ENCODE data around the gene PNCK.

DNA sequence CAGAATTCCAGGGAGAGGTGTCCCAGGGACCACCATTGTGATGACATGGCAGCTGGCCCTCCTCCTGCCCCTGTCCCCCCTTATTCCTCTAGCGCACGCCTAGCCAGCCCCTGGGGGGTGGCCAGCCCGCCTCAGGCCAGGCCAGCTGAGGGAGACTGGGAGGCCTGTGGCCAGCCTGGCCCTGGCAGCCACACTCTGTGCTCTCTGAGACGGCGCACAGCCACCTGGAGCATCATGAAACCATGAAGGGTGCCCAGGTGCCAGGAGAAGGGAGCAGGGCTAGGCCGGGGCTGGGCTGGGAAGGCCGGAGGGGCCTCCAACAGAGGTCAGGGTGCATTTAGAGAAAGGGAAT lies 41.0 kb downstream of the PNCK start:
- TF ChIP-seq, protein P1, sequence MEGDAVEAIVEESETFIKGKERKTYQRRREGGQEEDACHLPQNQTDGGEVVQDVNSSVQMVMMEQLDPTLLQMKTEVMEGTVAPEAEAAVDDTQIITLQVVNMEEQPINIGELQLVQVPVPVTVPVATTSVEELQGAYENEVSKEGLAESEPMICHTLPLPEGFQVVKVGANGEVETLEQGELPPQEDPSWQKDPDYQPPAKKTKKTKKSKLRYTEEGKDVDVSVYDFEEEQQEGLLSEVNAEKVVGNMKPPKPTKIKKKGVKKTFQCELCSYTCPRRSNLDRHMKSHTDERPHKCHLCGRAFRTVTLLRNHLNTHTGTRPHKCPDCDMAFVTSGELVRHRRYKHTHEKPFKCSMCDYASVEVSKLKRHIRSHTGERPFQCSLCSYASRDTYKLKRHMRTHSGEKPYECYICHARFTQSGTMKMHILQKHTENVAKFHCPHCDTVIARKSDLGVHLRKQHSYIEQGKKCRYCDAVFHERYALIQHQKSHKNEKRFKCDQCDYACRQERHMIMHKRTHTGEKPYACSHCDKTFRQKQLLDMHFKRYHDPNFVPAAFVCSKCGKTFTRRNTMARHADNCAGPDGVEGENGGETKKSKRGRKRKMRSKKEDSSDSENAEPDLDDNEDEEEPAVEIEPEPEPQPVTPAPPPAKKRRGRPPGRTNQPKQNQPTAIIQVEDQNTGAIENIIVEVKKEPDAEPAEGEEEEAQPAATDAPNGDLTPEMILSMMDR (conservative IDR thresholded peaks at IDR 0.05 in 1 of 2, IDR thresholded peaks at IDR 0.05 in 1 of 2; ENCODE audit: extremely low read depth in 1 of 2, insufficient read depth in 1 of 2, low read depth in 1 of 2, low read length in 2 of 2): no peak
- TF ChIP-seq EZH2 (IDR thresholded peaks at IDR 0.05; ENCODE audit: borderline replicate concordance, low read length): no peak

Data from mammary epithelial cell (primary cell).